ENCODE results near the gene C2CD4D. TPM values are rescaled to one million over a fixed set of nuclear protein-coding genes. Genes with fewer than 3 reads are reported as not detected.

C2CD4D gene
- total RNA-seq, 1 donor from 2014 or later = 0.65 TPM

- Mint-ChIP-seq H3K4me1 (peaks cover 32% of the 10 kb centered on the region), H3K36me3 (no peaks in the 10 kb centered on the region), H3K27ac (peak overlapping the region; percentile 88), H3K4me3 (peak overlapping the region; percentile 74), H3K9me3 (no peaks in the 10 kb centered on the region), H3K27me3 (ENCODE audit: low read depth) (peaks cover 58% of the 10 kb centered on the region)
- TF ChIP-seq, protein P1, sequence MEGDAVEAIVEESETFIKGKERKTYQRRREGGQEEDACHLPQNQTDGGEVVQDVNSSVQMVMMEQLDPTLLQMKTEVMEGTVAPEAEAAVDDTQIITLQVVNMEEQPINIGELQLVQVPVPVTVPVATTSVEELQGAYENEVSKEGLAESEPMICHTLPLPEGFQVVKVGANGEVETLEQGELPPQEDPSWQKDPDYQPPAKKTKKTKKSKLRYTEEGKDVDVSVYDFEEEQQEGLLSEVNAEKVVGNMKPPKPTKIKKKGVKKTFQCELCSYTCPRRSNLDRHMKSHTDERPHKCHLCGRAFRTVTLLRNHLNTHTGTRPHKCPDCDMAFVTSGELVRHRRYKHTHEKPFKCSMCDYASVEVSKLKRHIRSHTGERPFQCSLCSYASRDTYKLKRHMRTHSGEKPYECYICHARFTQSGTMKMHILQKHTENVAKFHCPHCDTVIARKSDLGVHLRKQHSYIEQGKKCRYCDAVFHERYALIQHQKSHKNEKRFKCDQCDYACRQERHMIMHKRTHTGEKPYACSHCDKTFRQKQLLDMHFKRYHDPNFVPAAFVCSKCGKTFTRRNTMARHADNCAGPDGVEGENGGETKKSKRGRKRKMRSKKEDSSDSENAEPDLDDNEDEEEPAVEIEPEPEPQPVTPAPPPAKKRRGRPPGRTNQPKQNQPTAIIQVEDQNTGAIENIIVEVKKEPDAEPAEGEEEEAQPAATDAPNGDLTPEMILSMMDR (IDR thresholded peaks at IDR 0.05; ENCODE audit: unreplicated experiment) = no peak
- DNase-seq (ENCODE audit: low spot score in 2 of 2, unreplicated experiment in 2 of 2) = no peak
These were observed 801 bp upstream of the C2CD4D start for GRCh38 chr1:151840421-151840820.

DNA sequence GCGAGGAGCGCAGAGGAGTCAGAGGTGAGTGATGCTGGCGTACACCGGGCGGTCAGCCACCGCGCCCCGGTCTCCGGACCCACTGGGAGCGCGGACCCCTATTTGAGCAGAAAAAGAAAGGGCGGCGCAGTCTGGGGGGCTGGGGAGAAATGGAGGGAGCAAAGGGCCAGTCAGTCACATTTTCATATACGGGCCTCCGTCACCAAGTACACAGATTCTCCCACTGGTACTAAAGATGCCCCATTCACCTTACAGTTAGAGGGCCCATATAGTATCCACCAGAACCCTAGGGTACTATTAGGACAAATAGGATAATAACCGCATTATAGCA lies 573 bp downstream of the C2CD4D start:
- no peaks in the 10 kb centered on the region for H3K9me3 Mint-ChIP-seq
- TF ChIP-seq, protein P1 (IDR thresholded peaks at IDR 0.05; ENCODE audit: unreplicated experiment) = no peak
- H3K27ac Mint-ChIP-seq = no peak overlapping the region
- no peaks in the 10 kb centered on the region for H3K36me3 Mint-ChIP-seq
- peak overlapping the region; percentile 74 for H3K4me3 Mint-ChIP-seq
- H3K4me1 Mint-ChIP-seq = peaks cover 32% of the 10 kb centered on the region
- H3K27me3 Mint-ChIP-seq (ENCODE audit: low read depth) = peaks cover 55% of the 10 kb centered on the region
- DNase-seq (ENCODE audit: low spot score in 2 of 2, unreplicated experiment in 2 of 2) = no peak

GRCh38 chr1:151838222-151839081 lies 1.2 kb downstream of the C2CD4D start:
- Mint-ChIP-seq H3K9me3 (no peaks in the 10 kb centered on the region), H3K27me3 (ENCODE audit: low read depth) (peaks cover 55% of the 10 kb centered on the region), H3K27ac (no peak overlapping the region), H3K4me3 (peak overlapping the region; percentile 74), H3K4me1 (peaks cover 32% of the 10 kb centered on the region), H3K36me3 (no peaks in the 10 kb centered on the region)
- TF ChIP-seq, protein P1 (IDR thresholded peaks at IDR 0.05; ENCODE audit: unreplicated experiment) = no peak
- DNase-seq (ENCODE audit: low spot score in 2 of 2, unreplicated experiment in 2 of 2) = no peak

GRCh38 chr1:151837884-151838221 lies 1.8 kb downstream of the C2CD4D start:
- TF ChIP-seq, protein P1 (IDR thresholded peaks at IDR 0.05; ENCODE audit: unreplicated experiment) = no peak
- DNase-seq (ENCODE audit: low spot score in 2 of 2, unreplicated experiment in 2 of 2) = no peak
- H3K27me3 Mint-ChIP-seq (ENCODE audit: low read depth) = peaks cover 55% of the 10 kb centered on the region
- H3K27ac Mint-ChIP-seq = peak overlapping the region; percentile 37
- no peaks in the 10 kb centered on the region for H3K9me3 Mint-ChIP-seq
- peaks cover 32% of the 10 kb centered on the region for H3K4me1 Mint-ChIP-seq
- peak overlapping the region; percentile 59 for H3K4me3 Mint-ChIP-seq
- no peaks in the 10 kb centered on the region for H3K36me3 Mint-ChIP-seq

- peaks cover 55% of the 10 kb centered on the region for H3K27me3 Mint-ChIP-seq (ENCODE audit: low read depth)
- H3K4me1 Mint-ChIP-seq = peaks cover 32% of the 10 kb centered on the region
- no peaks in the 10 kb centered on the region for H3K9me3 Mint-ChIP-seq
- no peak for DNase-seq (ENCODE audit: low spot score in 2 of 2, unreplicated experiment in 2 of 2)
- no peaks in the 10 kb centered on the region for H3K36me3 Mint-ChIP-seq
- no peak overlapping the region for H3K27ac Mint-ChIP-seq
- TF ChIP-seq, protein P1 (IDR thresholded peaks at IDR 0.05; ENCODE audit: unreplicated experiment) = no peak
- peak overlapping the region; percentile 59 for H3K4me3 Mint-ChIP-seq
These were observed 2.4 kb downstream of the C2CD4D start for GRCh38 chr1:151837197-151837596.

Data from mesothelial cell of epicardium (in vitro differentiated cells).